Neural progenitor cell (in vitro differentiated cells): ENCODE results near the gene SIX1.

Experiments used
- CTCF ChIP-seq: fragments of 200-600 bp; sonication (generic); IDR thresholded peaks from 2 replicates; pipeline ENCODE4 v1.5.1; 2017; ENCODE audit warnings: antibody characterized with exemption, mild to moderate bottlenecking
- EZH2phosphoT487 ChIP-seq: fragments of 200-600 bp; sonication (generic); IDR thresholded peaks from 2 replicates; pipeline ENCODE4 v1.6.1; 2017; ENCODE audit warnings: antibody characterized with exemption

- TF ChIP-seq CTCF (no peak), EZH2phosphoT487 (no peak)
These were observed 21.7 kb upstream of the SIX1 start for GRCh38 chr14:60670989-60671388.
